OCI-LY7 (cell line): Measurements from ENCODE around the gene PALLD. TPM values are rescaled to one million over a fixed set of nuclear protein-coding genes. Genes with fewer than 3 reads are reported as not detected.
A peak's percentile ranks its signal among the peaks of the same experiment; 100 is the strongest.

ENCODE experiments used
- BruUV-seq: library from RNA; stranded (reverse); fragments of 400-500 nt; replicated peaks from 2 replicates; lab custom pipeline; 2021; lab: Mats Ljungman, UMichigan
- CTCF ChIA-PET: fragments of 300-600 bp; sonication (Branson Sonifier 250); formaldehyde crosslinking; loops from one replicate; lab custom pipeline; 2022; ENCODE audit warnings: antibody characterized with exemption; ENCODE audit not compliant: unreplicated experiment; lab: Charles Lee
- POLR2A ChIA-PET: fragments of 300-600 bp; sonication (Branson Sonifier 250); formaldehyde crosslinking; loops from one replicate; lab custom pipeline; 2022; ENCODE audit warnings: antibody characterized with exemption; lab: Charles Lee
- DNase-seq: peaks from one replicate; pipeline ENCODE4 v3.0.0-alpha.2; 2015; ENCODE audit warnings: low spot score
- H2AFZ ChIP-seq: fragments of 200-600 bp; sonication (generic), shearing (Covaris generic); 2 replicates; pipeline ENCODE4 v1.6.1; 2014; ENCODE audit warnings: mild to moderate bottlenecking, antibody characterized with exemption, low read length, moderate library complexity
- H3K27ac ChIP-seq: fragments of 200-600 bp; sonication (generic); 2 replicates; pipeline ENCODE4 v1.5.1; 2014; ENCODE audit warnings: mixed run types, low read depth, mild to moderate bottlenecking, moderate library complexity, low read length, inconsistent platforms; ENCODE audit not compliant: poor library complexity, severe bottlenecking
- H3K36me3 ChIP-seq: fragments of 200-600 bp; sonication (generic); 2 replicates; pipeline ENCODE4 v1.6.1; 2014; ENCODE audit warnings: mild to moderate bottlenecking, antibody characterized with exemption, low read length, moderate library complexity, mixed read lengths; ENCODE audit not compliant: insufficient read depth
- H3K4me1 ChIP-seq: fragments of 200-600 bp; sonication (generic); 2 replicates; pipeline ENCODE4 v1.5.1; 2014; ENCODE audit warnings: mild to moderate bottlenecking, low read length; ENCODE audit not compliant: insufficient read depth, poor library complexity, severe bottlenecking
- H3K4me2 ChIP-seq: fragments of 200-600 bp; sonication (generic); 2 replicates; pipeline ENCODE4 v1.6.1; 2014; ENCODE audit warnings: mild to moderate bottlenecking, low read length
- H3K4me3 ChIP-seq: fragments of 200-600 bp; sonication (generic); 2 replicates; pipeline ENCODE4 v1.5.1; 2014; ENCODE audit warnings: mild to moderate bottlenecking, low read depth, low read length; ENCODE audit not compliant: poor library complexity, severe bottlenecking
- H3K79me2 ChIP-seq: fragments of 200-600 bp; sonication (generic); 2 replicates; pipeline ENCODE4 v1.6.1; 2016; ENCODE audit warnings: low read depth, mild to moderate bottlenecking, low read length, moderate library complexity, mixed read lengths; ENCODE audit not compliant: insufficient read depth
- H3K9me2 ChIP-seq: fragments of 200-600 bp; sonication (generic); 2 replicates; pipeline ENCODE4 v1.6.1; 2016; ENCODE audit warnings: mild to moderate bottlenecking, low read length, mixed read lengths; ENCODE audit not compliant: insufficient read depth
- H3K9me3 ChIP-seq: fragments of 200-600 bp; sonication (generic); 2 replicates; pipeline ENCODE4 v1.6.1; 2014; ENCODE audit warnings: mild to moderate bottlenecking, mixed run types, low read length, mixed read lengths
- H4K20me1 ChIP-seq: fragments of 200-600 bp; sonication (generic); 2 replicates; pipeline ENCODE4 v1.6.1; 2014; ENCODE audit warnings: mild to moderate bottlenecking, antibody characterized with exemption, low read length, moderate library complexity, mixed read lengths; ENCODE audit not compliant: insufficient read depth
- EZH2phosphoT487 ChIP-seq: fragments of 200-600 bp; sonication (generic); IDR thresholded peaks from 2 replicates; pipeline ENCODE4 v1.6.1; 2018; ENCODE audit warnings: low read depth, borderline replicate concordance, mild to moderate bottlenecking, mixed run types, antibody characterized with exemption, low read length, moderate library complexity, mixed read lengths
- intact Hi-C: fragments of 100-400 bp; cut with micrococcal nuclease; formaldehyde crosslinking; loops from one replicate; pipeline ENCODE4 v1.10.0; 2022; ENCODE audit not compliant: unreplicated experiment
- total RNA-seq, 2 experiments: library from RNA; depleted of rRNA in 1 of 2; stranded (reverse); fragments of >200 nt in 1 of 2; shearing (Covaris generic) in 1 of 2; gene quantifications; 2 replicates each; pipeline ENCODE4 v1.2.3, GENCODE V29; 2014 to 2022
- TF ChIP-seq, protein P1 (sequence below): fragments of 200-600 bp; sonication (generic); conservative IDR thresholded peaks from 2 replicates; pipeline ENCODE4 v1.5.1; 2014; ENCODE audit warnings: mild to moderate bottlenecking, antibody characterized with exemption, low read length, moderate library complexity, mixed read lengths

PALLD gene
- total RNA-seq, 2 experiments from 2014 or later, result 0.73 to 2.8 TPM

DNA sequence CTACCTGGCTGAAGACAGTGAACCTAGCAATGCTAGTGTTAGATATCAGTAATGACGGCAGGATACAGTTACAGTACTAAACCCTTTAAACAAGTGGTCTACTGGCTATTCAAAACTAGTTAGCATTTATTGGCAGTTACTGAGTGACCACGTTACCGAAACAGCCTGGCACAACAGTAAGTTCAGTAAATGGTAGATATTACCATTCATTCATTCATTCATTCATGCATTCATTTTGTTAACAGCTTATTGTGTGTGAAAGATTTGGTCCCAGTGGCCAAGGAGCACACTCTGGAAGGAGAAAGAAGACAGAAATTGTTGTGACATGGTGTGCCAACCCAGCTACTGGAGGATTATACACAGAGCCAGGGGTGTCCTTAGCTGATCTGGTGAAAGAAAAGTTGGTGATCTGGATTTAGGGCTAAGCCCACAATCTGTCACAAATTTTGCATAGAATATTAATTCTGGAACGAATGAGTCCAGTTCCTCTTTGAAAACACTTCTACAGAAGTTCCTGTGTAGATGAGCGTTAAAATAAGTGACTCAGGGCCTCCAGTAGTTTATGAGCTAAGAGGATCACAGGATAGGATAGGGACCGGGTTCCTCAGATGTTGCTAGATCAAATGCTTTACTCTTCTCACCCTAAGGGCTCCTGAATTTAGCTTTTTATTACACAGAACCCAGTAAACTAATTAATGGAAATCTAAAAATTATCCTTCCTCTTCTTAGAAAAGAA, 334.1 kb downstream of the PALLD start:
- intact Hi-C loops, result no loop called here
- peak overlapping the region; percentile 90 for H3K4me2 ChIP-seq

DNA sequence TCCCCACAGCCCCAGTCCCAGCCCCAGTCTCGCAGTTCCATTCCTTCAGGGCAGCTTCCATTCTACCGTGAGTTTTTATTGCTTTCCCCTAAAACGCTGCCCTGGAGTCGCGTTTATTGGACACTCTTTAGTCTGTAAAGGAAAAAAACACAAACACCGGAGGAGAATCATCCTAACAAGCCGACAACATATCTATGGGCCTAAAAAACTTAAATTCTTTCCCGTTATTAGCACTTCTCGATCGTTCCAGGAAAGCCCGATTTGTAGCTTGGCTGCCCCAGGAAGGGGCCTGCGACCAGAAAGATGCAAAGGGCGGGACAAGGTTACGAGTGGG, 334.7 kb downstream of the PALLD start:
- intact Hi-C loops, result no loop called here
- no peaks in the 10 kb centered on the region for H3K4me1 ChIP-seq
- BruUV-seq, result no TSS peak
- peak overlapping the region; percentile 90 for H3K4me2 ChIP-seq
- no peaks in the 10 kb centered on the region for H3K36me3 ChIP-seq
- H3K27ac ChIP-seq, result no peak overlapping the region
- peak overlapping the region; percentile 68 for H3K4me3 ChIP-seq
- H2AFZ ChIP-seq, result peak overlapping the region; percentile 69; the same call in 1 of the 2 replicates
- no peaks in the 10 kb centered on the region for H3K9me3 ChIP-seq
- DNase-seq, result no peak
- H3K79me2 ChIP-seq, result no peaks in the 10 kb centered on the region
- TF ChIP-seq, protein P1, sequence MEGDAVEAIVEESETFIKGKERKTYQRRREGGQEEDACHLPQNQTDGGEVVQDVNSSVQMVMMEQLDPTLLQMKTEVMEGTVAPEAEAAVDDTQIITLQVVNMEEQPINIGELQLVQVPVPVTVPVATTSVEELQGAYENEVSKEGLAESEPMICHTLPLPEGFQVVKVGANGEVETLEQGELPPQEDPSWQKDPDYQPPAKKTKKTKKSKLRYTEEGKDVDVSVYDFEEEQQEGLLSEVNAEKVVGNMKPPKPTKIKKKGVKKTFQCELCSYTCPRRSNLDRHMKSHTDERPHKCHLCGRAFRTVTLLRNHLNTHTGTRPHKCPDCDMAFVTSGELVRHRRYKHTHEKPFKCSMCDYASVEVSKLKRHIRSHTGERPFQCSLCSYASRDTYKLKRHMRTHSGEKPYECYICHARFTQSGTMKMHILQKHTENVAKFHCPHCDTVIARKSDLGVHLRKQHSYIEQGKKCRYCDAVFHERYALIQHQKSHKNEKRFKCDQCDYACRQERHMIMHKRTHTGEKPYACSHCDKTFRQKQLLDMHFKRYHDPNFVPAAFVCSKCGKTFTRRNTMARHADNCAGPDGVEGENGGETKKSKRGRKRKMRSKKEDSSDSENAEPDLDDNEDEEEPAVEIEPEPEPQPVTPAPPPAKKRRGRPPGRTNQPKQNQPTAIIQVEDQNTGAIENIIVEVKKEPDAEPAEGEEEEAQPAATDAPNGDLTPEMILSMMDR, result no peak
- TF ChIP-seq EZH2phosphoT487, result no peak
- ChIA-PET POLR2A (interaction anchor here (1.5 to 1.6 kb wide), 2 partner anchors 10 to 17 kb away, joined by 4 to 5 read pairs; no protein-coding TSS in a partner anchor), CTCF (no interaction called here)
- no peaks in the 10 kb centered on the region for H3K9me2 ChIP-seq
- H4K20me1 ChIP-seq, result no peaks in the 10 kb centered on the region

More for the DNA sequence above, 334.1 kb downstream of the PALLD start:
- Histone ChIP-seq H3K9me2 (no peaks in the 10 kb centered on the region), H4K20me1 (no peaks in the 10 kb centered on the region), H3K9me3 (no peaks in the 10 kb centered on the region), H3K4me3 (no peak overlapping the region), H3K27ac (no peak overlapping the region), H2AFZ (peak overlapping the region; percentile 69; the same call in 1 of the 2 replicates), H3K4me1 (no peaks in the 10 kb centered on the region), H3K36me3 (no peaks in the 10 kb centered on the region), H3K79me2 (no peaks in the 10 kb centered on the region)
- CTCF ChIA-PET, result no interaction called here
- TF ChIP-seq, protein P1, result no peak
- no peak for TF ChIP-seq EZH2phosphoT487
- POLR2A ChIA-PET, result interaction anchor here (0.9 to 1.6 kb wide), 3 partner anchors 11 to 21 kb away, joined by 3 to 5 read pairs (median 4); no protein-coding TSS in a partner anchor
- no peak for DNase-seq
- BruUV-seq, result no TSS peak
